B cell (primary cell): ENCODE measurements around the gene CHST8.

Experiments used
- CTCF ChIP-seq: fragments of 200-600 bp; IDR thresholded peaks from one replicate; pipeline ENCODE4 v1.8.0; 2022; ENCODE audit warnings: antibody characterized with exemption, mild to moderate bottlenecking
- EZH2 ChIP-seq: IDR thresholded peaks from 2 replicates; pipeline ENCODE4 v1.6.1; 2012; ENCODE audit warnings: borderline replicate concordance, low read depth, mild to moderate bottlenecking, moderate library complexity, low read length; ENCODE audit not compliant: insufficient read depth, poor library complexity, severe bottlenecking

GRCh38 chr19:33734913-33735312 lies 113.2 kb downstream of the CHST8 start:
- TF ChIP-seq CTCF, result no peak
- no peak for TF ChIP-seq EZH2
